HG03039 (cell line): Measurements from ENCODE around the gene IQCE.

Experiments
- ATAC-seq: cut with Tn5 transposase; IDR thresholded peaks from one replicate; pipeline ENCODE4 v1.9.1; 2021; ENCODE audit warnings: mild to moderate bottlenecking, moderate library complexity; ENCODE audit not compliant: unreplicated experiment

Gene IQCE

DNA sequence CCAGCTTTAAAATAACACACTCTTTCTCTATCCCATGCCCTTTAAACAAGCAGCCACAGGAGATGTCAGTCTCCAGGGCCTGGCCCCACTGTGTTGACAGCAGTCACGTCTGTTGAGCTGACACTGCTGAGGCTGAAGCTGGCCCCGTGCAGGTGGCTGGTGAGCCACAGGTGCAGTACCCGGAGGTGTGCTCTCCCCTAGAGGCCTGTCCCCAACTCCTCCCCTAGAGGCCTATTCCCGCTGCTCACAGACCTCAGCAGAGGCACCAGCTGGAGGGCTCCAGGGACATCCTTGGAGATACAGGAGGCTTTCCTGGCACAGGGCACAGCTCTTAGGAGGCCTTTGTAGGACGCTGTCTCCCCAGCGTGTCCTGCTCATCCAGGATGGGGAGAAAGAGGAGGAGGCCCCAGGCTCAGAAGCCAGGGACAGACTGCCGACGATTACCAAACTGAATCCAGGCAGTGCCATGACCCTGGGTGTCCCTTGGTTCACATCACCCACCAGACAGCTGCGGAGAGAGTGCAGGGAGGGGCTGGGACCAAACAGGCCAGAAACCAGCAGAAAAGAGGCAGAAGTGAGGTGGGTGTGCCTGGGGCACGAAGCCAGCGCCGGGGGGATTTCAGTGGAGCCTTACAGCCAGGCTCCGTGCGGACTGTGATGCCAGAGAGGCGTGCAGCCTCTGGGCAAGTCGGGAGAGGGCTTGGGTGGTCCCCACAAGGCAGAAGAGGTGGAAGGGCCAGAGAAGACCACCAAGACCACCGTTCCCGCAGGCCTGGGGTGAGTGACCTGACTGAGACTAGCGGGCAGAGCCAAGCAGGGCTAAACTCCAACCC lies 54.5 kb downstream of the IQCE start:
- no peak for ATAC-seq

DNA sequence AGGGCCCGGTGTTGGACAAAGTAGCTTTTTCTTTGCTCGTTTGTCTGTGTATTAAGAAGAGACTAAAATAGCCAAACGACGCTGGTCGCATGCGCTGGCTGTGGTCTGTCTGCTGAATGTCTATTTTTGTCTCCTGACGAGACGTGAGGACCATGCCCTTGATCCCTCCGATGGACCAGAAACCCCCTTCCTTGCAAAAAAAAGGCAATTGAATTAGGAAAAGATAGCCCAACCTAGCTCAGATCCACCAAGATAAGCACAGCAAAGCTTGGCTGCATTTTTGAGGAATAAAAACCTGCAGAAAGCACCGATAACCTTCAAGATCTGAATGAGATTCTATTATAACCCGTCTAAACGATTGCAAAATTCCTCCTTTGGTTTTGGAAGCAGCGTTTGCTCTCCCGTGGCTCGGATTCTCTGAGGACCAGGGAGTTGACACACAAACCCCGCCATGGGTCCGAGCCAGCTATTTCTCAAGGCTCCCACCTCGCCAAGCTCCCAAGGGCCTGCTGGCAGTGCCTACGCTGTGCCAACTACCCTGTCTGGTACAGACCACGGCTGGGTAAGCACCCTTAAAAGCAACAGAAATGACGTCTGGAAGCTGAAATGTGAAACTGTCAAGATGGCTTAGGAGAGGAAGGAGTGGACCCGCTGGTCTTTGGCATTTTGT lies 55.3 kb downstream of the IQCE start:
- no peak for ATAC-seq

- ATAC-seq, result no peak
Measured at GRCh38 chr7:2614631-2615330, 56.0 kb downstream of the IQCE start.

GRCh38 chr7:2616387-2617324 lies 57.9 kb downstream of the IQCE start:
- no peak for ATAC-seq

GRCh38 chr7:2617325-2617905 lies 58.6 kb downstream of the IQCE start:
- no peak for ATAC-seq

GRCh38 chr7:2619116-2619515 lies 60.3 kb downstream of the IQCE start:
- ATAC-seq, result no peak

- ATAC-seq, result no peak
Measured at GRCh38 chr7:2621061-2621828, 62.5 kb downstream of the IQCE start.

DNA sequence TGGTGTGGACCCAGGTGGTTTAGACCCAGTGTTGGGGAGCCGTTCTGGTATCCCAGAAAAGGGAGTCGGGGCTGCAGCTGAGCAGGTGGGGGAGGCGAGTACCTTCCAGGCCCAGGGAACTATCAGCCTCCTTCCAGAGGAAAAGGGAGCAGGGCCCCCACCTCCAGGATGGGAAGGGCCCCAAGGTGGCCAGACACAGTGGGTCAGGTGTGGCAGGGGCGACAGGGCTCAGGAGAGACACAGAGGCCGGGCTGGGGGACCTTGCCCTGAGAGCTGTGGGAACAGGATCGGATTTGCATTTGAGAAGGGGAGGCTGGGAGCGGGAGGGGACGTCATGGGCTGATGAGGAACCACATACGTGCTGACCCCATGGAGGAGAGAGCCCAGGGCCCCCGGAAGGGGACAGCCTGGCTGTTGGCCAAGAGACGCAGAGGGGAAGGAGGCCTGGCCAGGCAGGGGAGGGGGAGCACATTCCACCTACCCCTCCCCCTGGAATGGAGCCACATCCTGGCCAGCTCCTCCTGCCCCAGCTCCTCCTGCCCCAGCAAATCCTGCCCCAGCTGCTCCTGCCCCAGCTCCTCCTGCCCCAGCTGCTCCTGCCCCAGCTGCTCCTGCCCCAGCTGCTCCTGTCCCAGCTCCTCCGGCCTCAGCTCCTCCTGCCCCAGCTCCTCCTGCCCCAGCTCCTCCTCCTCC lies 63.3 kb downstream of the IQCE start:
- ATAC-seq, result no peak

DNA sequence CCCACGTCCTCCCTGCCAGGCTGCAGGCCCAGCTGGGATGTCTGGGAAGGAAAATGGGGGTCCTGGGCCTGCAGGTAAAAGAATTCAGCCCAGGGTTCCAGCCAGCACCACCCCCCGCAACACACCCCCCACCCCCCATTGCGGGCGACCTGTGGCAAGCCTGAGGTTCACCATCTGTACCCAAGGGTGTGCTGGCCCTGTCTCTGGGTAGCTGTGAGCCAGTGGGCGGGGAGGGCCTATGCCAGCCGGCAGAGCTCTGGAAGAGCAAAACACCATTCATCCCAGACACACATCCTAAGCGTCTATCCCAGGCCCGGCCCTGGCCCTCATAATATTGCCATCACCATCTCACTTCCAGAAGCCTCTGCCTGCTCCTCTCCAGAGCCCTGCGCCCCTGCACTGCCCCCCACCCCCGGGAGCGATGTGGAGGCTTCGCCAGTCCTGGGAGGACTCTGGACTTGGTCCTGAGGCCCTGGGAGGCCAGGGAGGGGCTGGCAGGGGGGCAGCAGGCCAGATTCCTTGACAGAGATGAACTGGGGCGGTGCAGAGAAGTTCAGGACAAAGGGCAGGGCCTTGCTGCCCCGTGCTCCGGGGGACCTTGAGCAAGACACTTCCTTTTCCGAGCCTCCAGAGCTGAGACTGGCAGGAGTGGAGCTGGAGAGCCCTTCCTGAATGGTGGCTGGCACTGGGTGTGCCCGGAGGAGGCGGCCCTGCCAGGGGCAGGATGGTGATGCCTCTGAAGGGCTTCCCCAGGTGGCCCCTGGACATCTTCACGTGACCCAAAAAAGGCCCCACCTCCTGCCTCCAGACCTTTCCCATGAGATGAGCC lies 64.3 kb downstream of the IQCE start:
- no peak for ATAC-seq

- ATAC-seq, result no peak
Measured at GRCh38 chr7:2623698-2624014, 64.9 kb downstream of the IQCE start.

DNA sequence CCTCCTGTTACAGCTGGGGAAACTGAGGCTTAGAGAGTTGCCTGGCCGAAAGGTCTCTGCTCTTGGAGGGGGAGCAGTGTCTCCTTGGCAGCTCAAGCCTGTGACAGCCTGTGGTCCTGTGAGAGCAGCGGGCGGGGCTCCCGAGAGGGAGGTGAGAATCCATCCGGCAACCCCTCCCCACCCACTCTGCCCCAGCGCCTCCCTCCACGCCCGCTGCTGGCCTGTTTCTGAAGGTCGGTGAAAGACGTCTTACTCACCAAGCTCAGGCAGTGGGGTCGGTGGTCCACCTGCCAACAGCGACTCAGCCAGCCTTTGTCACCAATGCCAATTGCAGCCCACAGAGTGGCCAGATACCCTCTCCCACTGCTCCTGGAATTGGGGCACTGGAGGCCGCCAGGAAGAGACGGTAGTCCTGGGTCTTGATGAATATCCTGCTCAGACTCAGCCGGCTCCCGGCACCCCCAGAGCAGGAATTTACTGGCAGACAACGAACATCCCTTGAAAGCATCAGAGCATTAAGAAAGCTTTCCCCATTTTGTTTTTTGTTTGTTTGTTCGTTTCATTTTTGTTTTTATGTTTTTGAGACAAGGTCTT lies 65.6 kb downstream of the IQCE start:
- no peak for ATAC-seq

DNA sequence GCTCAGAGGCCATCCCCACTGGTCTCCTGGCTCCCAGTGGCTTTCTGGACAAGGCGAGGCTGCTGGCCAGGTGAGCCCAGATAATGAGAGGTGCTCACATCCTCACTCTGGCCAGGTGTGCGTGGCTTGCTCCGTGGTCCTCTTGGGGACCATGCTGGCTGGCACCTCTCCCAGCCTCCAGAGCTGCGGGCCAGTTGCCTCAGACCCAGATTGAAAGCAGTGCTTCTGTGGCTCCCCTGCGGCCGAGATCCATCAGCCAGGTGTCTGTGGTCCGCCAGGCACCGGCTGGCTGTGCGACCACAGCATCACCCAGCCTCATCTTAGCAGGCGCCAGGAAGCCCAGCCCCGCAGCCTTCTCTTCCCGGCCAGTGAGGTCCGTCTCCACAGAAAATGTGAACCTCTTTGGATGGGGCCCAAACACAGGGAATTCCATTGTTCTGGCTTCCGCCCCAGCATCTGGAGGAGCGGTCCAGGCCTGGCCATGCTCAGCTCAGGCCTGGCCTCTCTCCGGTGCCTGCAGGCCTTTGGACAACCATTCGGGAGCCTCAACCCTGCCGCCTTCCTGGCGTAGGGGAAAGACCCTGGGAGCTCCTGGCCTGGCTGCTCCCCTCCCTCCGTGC lies 67.8 kb downstream of the IQCE start:
- ATAC-seq, result no peak

GRCh38 chr7:2627258-2628129 lies 68.7 kb downstream of the IQCE start:
- no peak for ATAC-seq

DNA sequence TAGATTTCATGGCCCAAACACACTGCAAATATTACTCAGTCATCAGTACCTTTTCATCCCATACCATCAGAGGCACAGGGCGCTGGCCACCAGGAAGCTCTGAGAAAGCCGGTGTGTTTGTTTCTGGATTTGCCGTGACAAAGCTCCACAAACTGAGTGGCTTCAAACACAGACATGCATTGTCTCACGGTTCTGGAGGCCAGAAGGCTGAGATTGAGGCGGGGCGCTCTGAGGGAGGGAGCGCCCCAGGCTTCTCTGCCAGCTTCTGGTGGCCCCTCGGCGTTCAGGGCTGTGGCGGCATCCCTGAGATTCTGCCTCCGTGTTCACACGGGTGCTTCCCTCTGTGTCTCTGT lies 69.3 kb downstream of the IQCE start:
- ATAC-seq, result no peak

GRCh38 chr7:2628891-2629290 lies 70.1 kb downstream of the IQCE start:
- no peak for ATAC-seq
